GM19455 (cell line): ENCODE results near the gene LAMTOR1.

Source experiments
- ATAC-seq: cut with Tn5 transposase; IDR thresholded peaks from one replicate; pipeline ENCODE4 v1.9.1; 2021; ENCODE audit not compliant: unreplicated experiment

LAMTOR1 gene

DNA sequence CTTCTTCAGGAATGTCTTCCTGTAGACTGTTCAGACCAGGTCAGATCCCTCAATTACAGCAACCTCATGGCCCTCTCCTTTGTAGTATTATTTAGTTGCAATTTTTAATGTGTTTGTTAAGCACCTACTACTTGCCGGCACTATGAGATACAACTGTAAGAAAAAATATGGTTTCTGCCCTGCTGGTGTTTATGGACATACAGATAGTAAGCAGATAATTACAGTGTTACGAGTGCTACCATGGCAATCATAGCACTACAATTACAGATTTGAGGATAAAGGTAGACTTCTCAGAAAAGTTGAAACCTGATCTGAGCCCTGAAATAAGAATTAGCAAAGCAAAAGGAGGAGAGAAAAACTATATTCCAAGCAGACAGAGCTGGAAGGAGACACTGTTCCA, 19.7 kb downstream of the LAMTOR1 start:
- no peak for ATAC-seq

DNA sequence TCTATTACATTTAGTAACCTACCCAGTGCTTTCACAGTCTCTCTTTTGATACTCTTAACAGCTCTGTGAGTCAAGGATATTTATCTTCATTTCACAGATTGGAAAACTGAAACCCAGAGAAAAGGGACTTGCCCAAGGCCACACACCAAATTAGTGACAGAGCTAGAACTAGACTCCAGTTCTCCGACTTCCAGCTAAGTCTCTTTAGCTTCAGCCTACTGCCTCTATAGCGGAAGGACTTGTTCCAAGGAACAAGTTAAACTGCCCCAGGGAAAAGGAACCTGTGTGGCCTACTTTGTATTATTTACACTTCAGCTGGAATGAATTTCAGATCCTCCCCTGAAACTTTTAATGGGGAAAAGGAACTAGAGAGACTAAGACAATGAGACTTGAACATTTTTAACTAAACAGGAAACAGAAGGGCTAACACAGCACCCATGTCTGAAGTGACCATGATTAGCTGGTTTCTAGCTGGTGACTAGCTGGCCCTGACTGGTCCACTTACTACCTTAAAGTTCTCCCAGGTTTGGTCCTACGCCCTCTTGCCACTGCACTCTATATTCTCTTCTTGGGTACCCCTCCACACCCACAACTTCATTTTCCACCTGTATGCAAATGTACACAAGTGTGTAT, 21.2 kb downstream of the LAMTOR1 start:
- ATAC-seq, result no peak

DNA sequence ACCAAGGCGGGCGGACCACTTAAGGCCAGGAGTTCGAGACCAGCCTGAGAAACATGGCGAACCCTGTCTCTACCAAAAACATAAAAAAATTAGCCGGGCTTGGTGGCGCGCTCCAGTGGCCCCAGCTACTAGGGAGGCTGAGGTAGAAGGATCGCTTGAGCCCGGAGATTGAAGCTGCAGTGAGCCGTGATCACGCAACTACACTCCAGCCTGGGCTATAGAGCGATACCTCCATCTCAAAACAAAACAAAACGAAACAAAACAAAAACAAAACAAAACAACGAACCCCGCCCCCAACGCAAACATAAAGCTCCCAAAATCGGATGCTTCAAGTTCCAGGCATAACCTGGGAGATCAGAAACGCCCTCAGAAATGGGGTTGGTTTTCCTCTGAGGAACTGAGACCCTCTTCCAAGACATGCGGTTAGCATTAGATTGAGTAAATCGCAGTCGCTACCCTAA, 21.9 kb downstream of the LAMTOR1 start:
- no peak for ATAC-seq

DNA sequence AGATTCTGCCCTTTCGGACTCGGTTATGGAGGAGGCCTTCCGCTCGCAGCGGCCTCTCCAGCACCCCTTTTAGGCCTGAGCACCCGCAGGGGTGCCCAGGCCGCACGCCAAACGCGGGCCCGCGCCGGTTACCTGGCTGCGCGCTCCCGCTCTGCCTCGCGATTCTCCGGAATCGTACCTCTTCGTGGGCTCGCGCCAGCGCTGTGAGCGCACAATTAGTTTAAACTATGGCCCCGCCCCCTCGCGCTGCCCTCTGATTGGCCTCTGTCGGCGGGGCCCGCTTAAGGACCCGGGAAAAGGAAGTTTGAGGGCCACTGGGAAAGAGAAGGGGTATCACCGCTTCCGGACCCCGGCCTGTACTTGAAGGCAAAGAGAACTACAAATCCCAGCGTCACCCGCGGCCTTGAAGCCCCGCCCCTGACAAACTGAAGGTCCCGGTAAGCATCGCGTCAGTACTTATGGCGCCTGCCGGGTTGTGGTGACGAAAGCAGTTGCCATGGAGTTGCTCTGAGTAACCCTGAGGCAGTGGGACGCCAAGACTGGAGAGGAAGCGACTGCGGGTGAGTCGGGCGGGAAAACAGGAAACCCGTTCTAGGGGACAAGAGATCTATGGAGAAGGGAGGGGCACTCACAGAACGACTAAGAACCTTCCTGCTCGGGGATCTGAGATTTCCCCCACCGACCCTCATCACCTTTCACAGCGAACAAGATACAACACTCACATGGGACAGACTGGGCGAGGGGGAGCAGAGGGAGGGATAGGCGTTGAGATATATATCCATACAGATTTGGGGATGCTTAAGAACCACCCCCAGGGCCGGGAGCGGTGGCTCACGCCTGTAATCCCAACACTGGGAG, 22.5 kb downstream of the LAMTOR1 start, which contains the start of the genes LRRC51 and NUMA1:
Gene LRRC51, plus strand, starts transcription at position 525 of the 858 bp plus-strand sequence. CDS start 8,234 bp downstream, outside the sequence.
Gene NUMA1, minus strand, starts transcription at position 217 of the 858 bp plus-strand sequence. CDS start 44,599 bp downstream, outside the sequence.
- peak; percentile 96 for ATAC-seq

DNA sequence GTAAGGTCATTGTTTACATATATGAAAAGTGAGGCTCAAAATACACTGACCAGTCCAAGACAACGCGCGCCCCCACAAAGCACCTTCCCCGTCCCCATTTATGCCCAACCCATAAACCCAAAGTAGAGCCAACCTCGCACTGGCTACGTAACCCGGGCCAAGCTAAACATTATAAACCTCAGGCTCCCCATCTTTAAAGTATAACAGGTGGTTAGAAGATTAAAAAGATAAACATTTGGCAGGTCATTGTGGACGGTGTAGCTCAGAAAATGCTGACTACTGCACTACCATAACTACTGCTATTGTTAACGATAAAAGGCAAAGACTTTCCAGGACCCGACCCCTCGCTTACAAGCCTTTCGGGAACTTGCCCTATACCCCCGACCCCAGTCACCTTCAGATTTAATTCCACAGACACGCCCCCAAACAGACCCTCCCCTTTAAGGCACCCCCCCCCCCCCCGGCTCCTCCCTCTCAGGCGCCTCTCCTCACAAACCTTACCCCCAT, 23.2 kb downstream of the LAMTOR1 start:
- no peak for ATAC-seq

DNA sequence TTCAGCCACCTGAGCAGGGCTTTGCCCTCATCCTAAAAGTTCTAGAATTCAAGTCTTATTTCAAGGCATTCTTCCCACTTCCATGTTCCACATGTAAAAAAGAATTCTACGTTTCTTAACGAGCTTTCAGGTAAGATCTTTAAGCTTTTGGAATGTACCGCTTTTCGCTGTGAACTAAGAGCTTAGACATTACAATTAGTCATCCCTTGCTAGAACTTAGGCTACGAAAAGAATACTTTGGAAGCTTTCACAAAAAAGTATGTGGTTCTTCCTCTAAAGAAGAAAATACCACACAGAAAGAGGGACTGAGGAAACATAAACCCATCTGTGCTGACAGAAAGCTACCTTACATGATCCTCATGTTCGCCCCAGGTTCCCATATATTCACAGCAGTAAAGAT, 24.6 kb downstream of the LAMTOR1 start:
- no peak for ATAC-seq

DNA sequence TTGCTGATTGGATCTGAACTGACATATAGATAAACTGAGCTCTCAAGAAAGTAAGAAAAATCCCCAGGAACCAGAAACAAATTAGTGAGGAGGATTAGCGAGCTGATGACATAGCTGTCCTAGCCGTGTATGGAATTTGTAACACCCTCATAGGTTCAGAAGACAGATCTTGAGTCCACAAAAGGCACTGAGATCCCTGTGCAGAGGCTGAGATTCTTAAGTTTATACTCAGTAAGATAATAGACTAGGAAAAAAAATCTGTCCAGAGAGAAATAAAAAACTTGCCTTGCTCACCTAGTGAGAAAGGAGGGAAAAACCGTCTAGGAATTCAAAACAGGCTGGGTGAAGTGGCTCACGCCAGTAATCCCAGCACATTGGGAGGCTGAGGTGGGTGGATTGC, 27.3 kb downstream of the LAMTOR1 start:
- no peak for ATAC-seq

DNA sequence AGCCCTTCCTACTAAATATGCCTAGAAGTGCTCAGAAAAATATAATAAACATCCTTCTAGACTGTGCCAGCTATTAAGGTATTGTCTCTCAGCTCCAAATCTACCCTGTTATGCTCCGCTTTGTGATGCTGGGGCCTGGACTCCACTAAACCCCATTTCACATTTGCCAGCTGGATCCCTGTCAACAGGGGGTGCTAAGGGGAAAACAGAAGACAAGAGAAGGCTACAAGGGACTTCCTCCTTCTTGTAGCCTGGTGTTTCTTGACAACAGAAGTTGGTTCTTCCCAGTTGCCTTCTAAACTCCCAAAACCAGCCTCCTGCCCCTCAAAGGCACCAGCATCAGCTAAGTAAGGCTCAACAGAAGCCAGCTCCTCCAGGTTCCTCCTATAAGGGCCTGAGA, 28.0 kb downstream of the LAMTOR1 start:
- ATAC-seq, result no peak

DNA sequence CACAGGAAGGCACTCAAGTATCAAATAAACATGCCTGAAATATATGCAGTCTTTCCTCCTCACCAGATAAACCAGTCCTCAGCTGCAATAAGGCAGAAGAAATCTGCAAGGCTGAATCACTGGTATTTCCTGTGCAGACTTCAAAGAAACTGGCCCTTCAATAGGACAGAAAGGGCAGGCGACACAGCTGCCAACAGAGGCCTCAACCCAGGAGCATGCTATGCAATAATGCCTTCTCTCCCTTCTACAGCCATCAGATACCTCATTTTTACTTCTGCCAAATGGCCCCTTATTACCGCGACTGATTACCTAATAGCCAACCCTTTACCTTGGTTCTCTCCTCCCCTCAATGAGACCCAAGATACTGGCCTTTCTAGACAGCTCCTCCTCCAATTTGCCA, 30.7 kb downstream of the LAMTOR1 start:
- no peak for ATAC-seq

DNA sequence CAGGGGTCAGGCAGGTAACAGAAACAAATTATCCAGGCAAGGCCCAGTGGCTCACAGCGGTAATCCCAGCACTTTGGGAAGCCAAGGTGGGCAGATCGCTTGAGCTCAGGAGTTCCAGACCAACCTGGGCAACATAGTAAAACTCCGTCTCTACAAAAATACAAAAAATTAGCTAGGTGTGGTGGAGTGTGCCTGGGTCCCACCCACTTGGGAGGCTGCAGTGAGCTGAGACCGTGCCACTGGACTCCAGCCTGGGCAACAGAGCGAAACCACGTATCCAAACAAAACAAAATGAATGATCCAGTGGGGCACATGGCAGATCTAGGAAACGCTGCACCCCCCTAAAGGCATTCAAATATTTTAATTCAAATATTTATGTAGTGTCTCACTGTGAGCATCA, 32.6 kb downstream of the LAMTOR1 start:
- ATAC-seq, result no peak

DNA sequence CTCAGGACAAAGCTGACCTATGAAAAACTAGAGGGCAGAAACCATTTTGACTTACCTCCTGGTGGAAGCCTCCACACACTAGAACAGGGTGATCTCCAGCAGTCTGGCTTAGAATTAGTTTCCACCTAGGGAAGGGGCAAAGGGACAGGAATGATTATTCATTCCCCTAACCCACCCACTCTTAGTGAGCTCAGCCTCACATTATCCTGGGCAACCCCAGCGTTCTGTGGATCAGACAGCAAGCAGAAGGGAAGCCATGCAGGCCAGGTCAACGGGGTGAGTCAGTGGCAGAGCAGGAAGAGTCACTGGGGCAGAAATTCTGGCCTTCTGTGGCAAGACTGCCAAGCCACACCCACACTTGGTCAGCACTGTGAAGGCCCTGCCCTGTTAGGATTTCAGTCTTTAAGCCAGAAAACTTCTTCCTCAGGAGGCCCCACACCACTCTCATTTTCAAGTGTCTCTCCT, 33.3 kb downstream of the LAMTOR1 start:
- no peak for ATAC-seq

DNA sequence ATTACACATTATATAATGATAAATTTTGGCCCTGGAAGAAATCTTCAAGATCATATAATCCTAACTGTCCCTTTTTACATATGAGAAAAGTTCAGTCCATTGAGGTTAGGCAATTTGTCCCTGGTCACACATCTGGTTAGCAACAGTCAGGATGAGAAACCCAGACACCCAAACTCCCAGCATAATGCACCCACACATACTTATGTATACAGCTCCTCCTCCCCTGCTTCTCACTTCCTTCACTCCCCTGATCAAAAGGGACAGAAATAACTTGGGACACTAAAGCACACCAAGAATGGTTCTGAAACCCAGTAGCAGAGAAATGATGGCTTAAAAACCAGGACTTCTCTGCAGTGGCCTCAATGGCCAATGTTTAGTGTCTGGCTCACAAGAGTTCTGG, 33.9 kb downstream of the LAMTOR1 start:
- ATAC-seq, result no peak

DNA sequence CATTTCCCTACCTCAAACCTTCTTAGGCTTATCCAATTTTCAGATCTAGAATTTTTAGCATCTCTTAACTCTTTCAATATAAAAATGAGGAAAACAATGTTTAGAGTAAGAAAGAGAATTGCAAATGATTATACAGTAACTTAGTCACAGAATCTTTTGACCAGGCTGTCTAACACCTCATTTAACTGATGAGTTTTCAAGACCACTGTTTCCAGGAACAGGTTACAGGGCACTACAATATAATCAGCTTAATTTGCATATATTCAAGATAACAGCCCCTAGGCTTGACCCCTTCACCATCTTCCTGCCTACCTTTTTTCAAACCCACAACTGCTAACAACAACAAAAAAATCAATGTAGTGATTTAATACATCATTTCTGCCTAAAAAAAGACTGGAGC, 35.4 kb downstream of the LAMTOR1 start:
- no peak for ATAC-seq

DNA sequence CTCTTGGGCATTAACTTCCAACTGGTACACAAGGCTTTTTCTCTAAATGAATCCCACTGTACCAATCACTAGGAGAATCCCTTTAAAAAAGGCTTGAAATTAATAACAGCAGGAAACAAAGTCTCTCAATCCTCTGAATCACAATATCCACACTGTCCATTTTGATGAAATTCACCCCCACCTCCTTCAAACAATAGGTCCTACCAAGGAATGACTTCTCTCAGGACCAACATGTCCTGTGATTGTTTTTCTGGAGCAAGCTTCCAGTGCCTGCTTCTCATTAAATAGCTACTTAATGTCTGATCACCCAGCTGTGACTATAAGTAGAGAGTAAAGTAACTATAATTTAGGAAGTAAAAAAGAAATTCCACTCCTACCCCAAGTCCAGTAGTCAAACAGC, 35.8 kb downstream of the LAMTOR1 start:
- no peak for ATAC-seq

DNA sequence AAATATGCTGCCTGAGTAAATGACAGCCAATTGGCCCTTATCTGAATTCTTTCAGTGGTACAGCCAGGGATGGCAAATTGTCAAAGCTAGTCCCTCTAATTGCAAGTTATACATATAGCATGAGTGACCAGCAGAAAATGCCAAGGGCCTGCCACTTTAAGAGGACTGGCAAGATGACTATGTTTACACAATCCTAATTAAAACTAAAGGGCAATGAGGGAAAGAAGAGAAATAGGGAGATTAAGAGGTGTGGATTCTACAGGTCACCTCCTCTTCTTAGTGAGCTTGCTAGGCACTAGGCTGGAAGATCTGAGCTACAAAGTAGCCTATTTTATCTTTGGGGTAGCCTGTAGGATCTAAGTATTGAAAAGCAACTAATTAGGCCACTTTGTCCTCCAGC, 36.2 kb downstream of the LAMTOR1 start:
- ATAC-seq, result no peak

DNA sequence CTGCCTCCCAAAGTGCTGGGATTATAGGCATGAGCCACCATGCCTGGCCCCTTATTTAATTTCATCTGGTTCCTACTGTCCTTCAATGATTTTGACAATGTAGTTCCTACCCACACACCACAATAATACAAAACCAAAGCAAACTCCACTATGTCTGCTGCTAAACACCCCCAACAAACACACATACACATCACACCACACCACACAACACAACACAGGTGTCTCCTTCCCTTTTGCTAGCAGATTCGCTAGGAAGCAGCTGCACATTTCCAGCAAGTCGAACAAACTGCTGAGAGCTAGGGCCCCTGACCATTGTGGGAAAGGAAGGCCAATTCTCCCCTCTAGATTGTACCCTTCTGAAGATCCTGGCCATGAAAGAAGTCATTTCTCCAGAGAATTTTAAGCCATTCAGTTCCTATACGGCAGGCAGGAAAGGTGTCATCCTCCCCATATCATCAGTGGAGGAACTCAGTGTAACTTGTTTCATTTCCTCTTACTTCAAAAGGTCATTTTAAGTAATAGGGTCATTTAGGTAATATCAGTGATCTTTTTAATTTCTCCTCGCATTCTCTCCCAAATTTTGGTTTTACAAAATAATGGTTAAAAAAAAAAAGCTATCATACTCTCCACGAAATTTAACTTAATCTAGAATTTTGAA, 41.2 kb downstream of the LAMTOR1 start:
- no peak for ATAC-seq

DNA sequence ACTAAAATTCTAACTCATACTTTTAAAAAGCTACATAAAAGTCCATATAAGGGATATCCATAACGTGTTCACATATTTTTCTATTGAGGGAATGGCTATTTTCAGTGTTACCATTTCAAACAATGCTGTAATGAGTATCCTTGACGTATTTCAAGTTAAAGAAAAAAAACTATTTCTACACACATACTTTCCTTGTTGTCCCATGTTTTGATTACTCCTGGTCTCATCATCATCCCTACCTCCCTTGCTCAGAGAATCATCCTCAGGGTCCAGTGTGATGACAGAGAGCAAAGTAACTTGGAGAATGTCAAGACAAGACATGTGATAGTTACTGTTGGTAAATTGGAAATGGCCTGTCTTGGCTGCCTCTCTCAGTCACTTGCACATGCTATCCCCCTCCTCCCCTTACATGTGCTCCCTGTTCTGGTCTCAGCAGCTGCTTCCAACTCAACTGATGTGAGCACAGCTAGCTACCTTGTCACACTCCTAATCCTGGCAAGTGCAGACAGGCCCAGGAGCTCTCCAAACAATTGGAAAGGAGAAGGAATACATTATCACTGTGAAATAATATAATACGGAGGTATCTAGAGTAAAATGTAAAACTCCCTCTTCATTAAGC, 44.6 kb downstream of the LAMTOR1 start:
- ATAC-seq, result no peak

DNA sequence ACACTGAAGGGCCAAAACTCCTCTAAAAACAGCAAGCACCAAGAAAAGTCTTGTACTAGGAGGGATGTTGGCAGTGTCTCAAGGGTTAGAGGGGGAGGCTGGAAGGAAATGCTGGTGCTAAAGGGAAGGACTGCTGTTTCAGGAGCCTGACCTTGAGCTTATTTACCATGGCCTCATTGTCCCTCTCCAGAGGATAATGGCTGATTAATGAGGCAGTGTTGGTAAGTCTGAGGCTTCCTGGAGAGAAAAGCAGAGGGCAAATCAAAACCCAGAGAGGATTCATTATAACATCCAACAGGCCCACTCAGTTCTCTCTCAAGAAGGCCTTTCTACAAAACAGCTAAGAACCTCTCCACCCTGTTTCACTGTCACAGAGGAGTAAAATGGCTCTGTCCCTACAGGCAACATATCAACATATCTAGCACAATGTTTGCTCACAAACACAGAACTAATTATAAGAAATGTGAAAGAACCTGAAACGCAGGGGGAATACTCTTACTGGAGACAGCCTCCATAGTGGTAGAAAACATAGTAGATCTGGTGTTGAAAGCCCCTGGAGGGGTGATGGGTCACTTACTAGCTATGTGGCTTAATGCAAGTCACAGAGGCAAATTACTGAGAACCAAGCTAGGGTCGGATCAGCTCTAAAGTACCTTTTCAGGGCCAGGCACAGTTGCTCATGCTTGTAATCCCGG, 54.2 kb downstream of the LAMTOR1 start:
- ATAC-seq, result no peak
